GM10847 (cell line): Measurements from ENCODE around the gene RIF1.

Experiments used
- POLR2A ChIP-seq: IDR thresholded peaks from 2 replicates; pipeline ENCODE4 v1.6.1; 2011; ENCODE audit not compliant: insufficient read length; ENCODE audit errors: extremely low read depth

The RIF1 gene, protein sequence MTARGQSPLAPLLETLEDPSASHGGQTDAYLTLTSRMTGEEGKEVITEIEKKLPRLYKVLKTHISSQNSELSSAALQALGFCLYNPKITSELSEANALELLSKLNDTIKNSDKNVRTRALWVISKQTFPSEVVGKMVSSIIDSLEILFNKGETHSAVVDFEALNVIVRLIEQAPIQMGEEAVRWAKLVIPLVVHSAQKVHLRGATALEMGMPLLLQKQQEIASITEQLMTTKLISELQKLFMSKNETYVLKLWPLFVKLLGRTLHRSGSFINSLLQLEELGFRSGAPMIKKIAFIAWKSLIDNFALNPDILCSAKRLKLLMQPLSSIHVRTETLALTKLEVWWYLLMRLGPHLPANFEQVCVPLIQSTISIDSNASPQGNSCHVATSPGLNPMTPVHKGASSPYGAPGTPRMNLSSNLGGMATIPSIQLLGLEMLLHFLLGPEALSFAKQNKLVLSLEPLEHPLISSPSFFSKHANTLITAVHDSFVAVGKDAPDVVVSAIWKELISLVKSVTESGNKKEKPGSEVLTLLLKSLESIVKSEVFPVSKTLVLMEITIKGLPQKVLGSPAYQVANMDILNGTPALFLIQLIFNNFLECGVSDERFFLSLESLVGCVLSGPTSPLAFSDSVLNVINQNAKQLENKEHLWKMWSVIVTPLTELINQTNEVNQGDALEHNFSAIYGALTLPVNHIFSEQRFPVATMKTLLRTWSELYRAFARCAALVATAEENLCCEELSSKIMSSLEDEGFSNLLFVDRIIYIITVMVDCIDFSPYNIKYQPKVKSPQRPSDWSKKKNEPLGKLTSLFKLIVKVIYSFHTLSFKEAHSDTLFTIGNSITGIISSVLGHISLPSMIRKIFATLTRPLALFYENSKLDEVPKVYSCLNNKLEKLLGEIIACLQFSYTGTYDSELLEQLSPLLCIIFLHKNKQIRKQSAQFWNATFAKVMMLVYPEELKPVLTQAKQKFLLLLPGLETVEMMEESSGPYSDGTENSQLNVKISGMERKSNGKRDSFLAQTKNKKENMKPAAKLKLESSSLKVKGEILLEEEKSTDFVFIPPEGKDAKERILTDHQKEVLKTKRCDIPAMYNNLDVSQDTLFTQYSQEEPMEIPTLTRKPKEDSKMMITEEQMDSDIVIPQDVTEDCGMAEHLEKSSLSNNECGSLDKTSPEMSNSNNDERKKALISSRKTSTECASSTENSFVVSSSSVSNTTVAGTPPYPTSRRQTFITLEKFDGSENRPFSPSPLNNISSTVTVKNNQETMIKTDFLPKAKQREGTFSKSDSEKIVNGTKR (N-terminal part only)

GRCh38 chr2:151409601-151410484 lies at the start of gene RIF1:
Gene RIF1, plus strand, starts transcription at chr2:151409902. Its CDS starts 522 bp downstream, at chr2:151410424.
- TF ChIP-seq POLR2A = peak; percentile 59

GRCh38 chr2:151361674-151362370 lies 47.9 kb upstream of the RIF1 start:
- TF ChIP-seq POLR2A = no peak

DNA sequence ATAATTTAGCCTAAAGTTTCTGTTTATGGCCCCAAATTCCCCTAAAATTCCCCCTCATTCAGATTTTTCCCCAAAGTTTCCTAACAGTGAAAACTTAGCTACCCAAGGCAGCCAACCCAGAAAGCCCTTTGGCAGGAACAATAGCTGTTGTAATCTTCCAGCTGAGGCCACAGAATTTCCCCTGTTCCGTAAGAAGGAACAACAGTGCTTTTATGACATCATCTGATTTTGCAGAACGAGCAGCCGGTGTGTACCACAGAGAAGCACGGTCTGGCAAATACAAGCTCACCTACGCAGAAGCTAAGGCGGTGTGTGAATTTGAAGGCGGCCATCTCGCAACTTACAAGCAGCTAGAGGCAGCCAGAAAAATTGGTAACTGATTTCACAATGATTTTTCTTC lies 46.0 kb upstream of the RIF1 start:
- TF ChIP-seq POLR2A = no peak

DNA sequence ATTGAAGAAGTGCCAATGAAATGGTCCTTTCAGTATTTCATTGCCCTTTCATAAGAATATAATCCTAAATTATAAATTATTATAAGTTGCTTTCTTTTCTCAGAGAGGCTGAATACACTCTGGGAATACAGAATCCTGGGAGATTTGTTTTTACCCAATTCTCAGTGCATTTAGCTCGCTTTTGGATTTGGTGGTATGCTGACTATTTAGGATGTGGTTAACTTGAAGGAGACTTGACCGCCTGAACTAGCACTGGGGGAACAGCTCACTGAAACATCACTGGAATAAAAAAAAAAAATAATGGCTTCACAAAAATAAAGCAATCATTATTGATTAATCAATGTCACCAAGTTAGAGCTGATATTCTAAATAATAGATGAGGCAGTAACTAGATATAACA lies 42.1 kb upstream of the RIF1 start:
- TF ChIP-seq POLR2A = no peak

GRCh38 chr2:151374436-151374835 lies 35.3 kb upstream of the RIF1 start:
- no peak for TF ChIP-seq POLR2A

- no peak for TF ChIP-seq POLR2A
These were observed 30.5 kb upstream of the RIF1 start for GRCh38 chr2:151379169-151379568.

DNA sequence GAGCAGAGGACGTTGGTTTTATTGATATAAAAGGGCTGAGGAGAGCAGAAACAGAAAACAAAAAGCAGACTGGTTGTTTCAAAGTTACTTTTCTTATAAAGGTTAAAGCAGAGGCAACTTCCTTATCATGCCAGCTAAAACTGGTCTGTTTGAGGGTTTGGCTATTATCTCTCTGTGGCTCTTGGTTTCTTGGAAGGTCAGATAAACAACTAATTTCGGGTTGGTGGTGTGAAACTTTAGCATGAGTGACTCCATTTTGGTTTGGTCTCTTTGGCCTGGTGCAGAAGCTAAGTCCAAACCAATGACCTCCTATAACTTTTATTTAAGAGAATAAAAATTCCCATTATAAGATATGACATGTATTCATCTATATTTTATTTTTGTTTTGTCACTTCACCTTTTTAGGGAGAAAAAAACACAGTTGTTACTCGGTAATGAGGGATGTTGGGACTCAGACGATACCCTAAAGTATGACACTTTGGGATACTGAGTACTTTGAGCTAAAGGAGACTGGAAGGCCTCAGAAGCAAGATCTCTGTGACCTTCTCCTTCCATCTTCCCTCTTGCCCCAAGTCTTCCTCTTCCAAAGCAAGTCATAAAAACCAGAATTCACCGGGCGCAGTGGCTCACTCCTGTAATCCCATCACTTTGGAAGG lies 29.0 kb upstream of the RIF1 start:
- TF ChIP-seq POLR2A = no peak

GRCh38 chr2:151381266-151381665 lies 28.4 kb upstream of the RIF1 start:
- TF ChIP-seq POLR2A = no peak

DNA sequence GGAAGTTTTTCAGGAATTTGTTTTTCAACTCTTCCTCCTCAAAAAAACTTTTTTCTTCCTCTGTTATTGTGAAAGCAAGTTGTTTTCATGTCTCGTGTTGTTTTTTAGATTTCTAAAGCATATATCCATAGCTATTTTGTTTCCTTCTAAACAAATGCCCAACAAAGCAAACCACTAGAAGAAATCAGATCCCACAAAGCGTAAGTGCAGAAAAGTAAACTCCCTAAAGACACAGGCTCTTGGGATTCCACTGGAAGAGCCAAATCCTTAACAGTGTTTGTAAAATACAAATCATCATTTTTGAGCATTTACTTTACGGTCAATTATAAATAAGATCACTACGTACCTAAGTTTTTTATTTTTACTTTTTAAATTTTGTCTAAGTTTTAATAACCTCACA lies 21.7 kb upstream of the RIF1 start:
- no peak for TF ChIP-seq POLR2A

DNA sequence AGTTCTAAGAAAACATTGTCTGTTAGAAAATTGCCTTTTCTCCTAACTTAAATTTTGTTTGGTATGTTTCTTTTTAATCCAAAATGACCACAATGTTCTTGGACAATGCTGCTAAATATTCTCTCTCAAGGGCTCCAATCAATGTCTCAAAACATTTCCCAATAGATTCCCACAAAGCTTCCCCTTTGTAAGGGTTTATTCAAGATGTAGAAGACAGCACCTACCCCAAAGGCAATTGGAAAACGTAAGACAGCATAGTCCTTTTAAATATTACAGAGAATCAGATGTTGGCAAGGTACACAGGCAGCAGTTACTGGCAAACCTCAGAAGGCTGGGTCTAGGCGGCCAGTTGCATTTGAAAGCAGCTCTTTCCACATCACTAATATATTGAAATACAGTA lies 18.3 kb upstream of the RIF1 start:
- TF ChIP-seq POLR2A = no peak

- no peak for TF ChIP-seq POLR2A
These were observed 15.2 kb upstream of the RIF1 start for GRCh38 chr2:151394509-151394908.

GRCh38 chr2:151395509-151396374 lies 14.0 kb upstream of the RIF1 start:
- TF ChIP-seq POLR2A = no peak
